A673 (cell line): ENCODE results near the gene MAP2.

ENCODE experiments used
- EZH2 ChIP-seq: fragments of 200-600 bp; sonication (generic); IDR thresholded peaks from 2 replicates; pipeline ENCODE4 v1.6.1; 2017; ENCODE audit warnings: borderline replicate concordance, low read depth, mild to moderate bottlenecking, mixed read lengths, antibody characterized with exemption, low read length; ENCODE audit not compliant: poor library complexity, severe bottlenecking
- TF ChIP-seq, protein P1 (sequence below): fragments of 300-800, 200-600 bp; sonication (generic); conservative IDR thresholded peaks from 2 replicates; pipeline ENCODE4 v1.5.1; 2017; ENCODE audit warnings: low read depth, mild to moderate bottlenecking, antibody characterized with exemption, low read length, moderate library complexity, mixed read lengths

DNA sequence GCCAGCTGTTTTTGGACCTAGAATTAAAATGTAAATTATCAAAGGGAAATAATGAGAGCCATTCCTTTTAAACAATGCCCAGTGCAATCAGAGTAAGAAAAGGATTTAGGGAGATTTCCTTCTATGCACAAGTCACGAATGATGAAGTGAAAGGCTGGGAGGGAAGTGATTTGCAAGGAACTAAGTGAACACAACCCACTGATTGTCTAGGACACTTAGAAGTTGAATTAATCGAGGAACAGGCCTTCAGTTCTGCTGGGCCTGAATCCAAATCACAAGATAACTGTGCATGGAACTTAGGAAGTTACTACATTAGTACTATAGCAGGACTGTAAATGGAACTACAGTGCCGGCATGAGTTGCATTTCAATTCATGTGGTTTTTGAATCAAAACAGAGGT lies 17.7 kb downstream of the MAP2 start:
- TF ChIP-seq, protein P1, sequence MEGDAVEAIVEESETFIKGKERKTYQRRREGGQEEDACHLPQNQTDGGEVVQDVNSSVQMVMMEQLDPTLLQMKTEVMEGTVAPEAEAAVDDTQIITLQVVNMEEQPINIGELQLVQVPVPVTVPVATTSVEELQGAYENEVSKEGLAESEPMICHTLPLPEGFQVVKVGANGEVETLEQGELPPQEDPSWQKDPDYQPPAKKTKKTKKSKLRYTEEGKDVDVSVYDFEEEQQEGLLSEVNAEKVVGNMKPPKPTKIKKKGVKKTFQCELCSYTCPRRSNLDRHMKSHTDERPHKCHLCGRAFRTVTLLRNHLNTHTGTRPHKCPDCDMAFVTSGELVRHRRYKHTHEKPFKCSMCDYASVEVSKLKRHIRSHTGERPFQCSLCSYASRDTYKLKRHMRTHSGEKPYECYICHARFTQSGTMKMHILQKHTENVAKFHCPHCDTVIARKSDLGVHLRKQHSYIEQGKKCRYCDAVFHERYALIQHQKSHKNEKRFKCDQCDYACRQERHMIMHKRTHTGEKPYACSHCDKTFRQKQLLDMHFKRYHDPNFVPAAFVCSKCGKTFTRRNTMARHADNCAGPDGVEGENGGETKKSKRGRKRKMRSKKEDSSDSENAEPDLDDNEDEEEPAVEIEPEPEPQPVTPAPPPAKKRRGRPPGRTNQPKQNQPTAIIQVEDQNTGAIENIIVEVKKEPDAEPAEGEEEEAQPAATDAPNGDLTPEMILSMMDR, result no peak
- TF ChIP-seq EZH2, result no peak
